Lower lobe of right lung (tissue), 2 donors: ENCODE measurements around the gene ARID1B. TPM values are rescaled to one million over a fixed set of nuclear protein-coding genes. Genes with fewer than 3 reads are reported as not detected.

Experiments used
- ATAC-seq, 2 donors: fragments of 200-7000 bp; cut with Tn5 transposase; one replicate each; pipeline ENCODE4 v1.9.1; 2020 to 2022; ENCODE audit warnings: mild to moderate bottlenecking in 2 of 2, moderate library complexity in 2 of 2
- DNase-seq: peaks from one replicate; pipeline ENCODE4 v3.0.0-alpha.2; 2020
- H3K27ac ChIP-seq: fragments of 200-600 bp; one replicate; pipeline ENCODE4 v1.8.0; 2022
- H3K27me3 ChIP-seq: fragments of 200-600 bp; one replicate; pipeline ENCODE4 v1.8.0; 2022; ENCODE audit warnings: low read depth
- H3K36me3 ChIP-seq: fragments of 200-600 bp; one replicate; pipeline ENCODE4 v1.8.0; 2022; ENCODE audit warnings: mild to moderate bottlenecking
- H3K4me1 ChIP-seq: fragments of 200-600 bp; one replicate; pipeline ENCODE4 v1.8.0; 2022
- H3K4me3 ChIP-seq: fragments of 200-600 bp; one replicate; pipeline ENCODE4 v1.8.0; 2022; ENCODE audit warnings: mild to moderate bottlenecking
- H3K9me3 ChIP-seq: fragments of 200-600 bp; one replicate; pipeline ENCODE4 v1.8.0; 2022
- CTCF ChIP-seq: fragments of 200-600 bp; IDR thresholded peaks from one replicate; pipeline ENCODE4 v1.8.0; 2022; ENCODE audit warnings: antibody characterized with exemption, mild to moderate bottlenecking
- intact Hi-C: fragments of 100-400 bp; cut with DNase I; formaldehyde crosslinking; loops from one replicate; pipeline ENCODE4 v1.11.0; 2022
- total RNA-seq: library from RNA; stranded (reverse); fragmentation: NEBNext Ultra II Directional; extraction: Animal tissue kit (Norgen Biotek cat#: 25700); gene quantifications from one replicate; pipeline ENCODE4 v1.2.1, GENCODE V29; 2021
- donor health status: DM: no; HTN: yes; CAD: no; lungs with severe emphysema.

The ARID1B gene
- total RNA-seq, 1 donor from 2014 or later = 95.5 TPM

- ATAC-seq (no peak), DNase-seq (no peak)
- intact Hi-C loops = no loop called here
- H3K27me3 ChIP-seq = no peaks in the 10 kb centered on the region
- no peak overlapping the region for H3K4me3 ChIP-seq
- no peak for TF ChIP-seq CTCF
- H3K9me3 ChIP-seq = no peaks in the 10 kb centered on the region
- H3K4me1 ChIP-seq = peaks cover 41% of the 10 kb centered on the region
- no peak overlapping the region for H3K27ac ChIP-seq
- no peaks in the 10 kb centered on the region for H3K36me3 ChIP-seq
These were observed 314.8 kb downstream of the ARID1B start for GRCh38 chr6:157091856-157092460.

- no peak for TF ChIP-seq CTCF
- no peaks in the 10 kb centered on the region for H3K27me3 ChIP-seq
- H3K36me3 ChIP-seq = no peaks in the 10 kb centered on the region
- no peak overlapping the region for H3K4me3 ChIP-seq
- peaks cover 49% of the 10 kb centered on the region for H3K4me1 ChIP-seq
- H3K9me3 ChIP-seq = no peaks in the 10 kb centered on the region
- intact Hi-C loops = no loop called here
- ATAC-seq (peak; percentile 68 to 77), DNase-seq (no peak)
- H3K27ac ChIP-seq = no peak overlapping the region
These were observed 315.6 kb downstream of the ARID1B start for GRCh38 chr6:157092736-157093135.

- no peaks in the 10 kb centered on the region for H3K36me3 ChIP-seq
- no peak overlapping the region for H3K27ac ChIP-seq
- H3K4me3 ChIP-seq = no peak overlapping the region
- ATAC-seq = no peak
- no peak for DNase-seq
- intact Hi-C loops = no loop called here
- H3K9me3 ChIP-seq = no peaks in the 10 kb centered on the region
- H3K27me3 ChIP-seq = no peaks in the 10 kb centered on the region
- H3K4me1 ChIP-seq = peaks cover 50% of the 10 kb centered on the region
- no peak for TF ChIP-seq CTCF
These were observed 316.4 kb downstream of the ARID1B start for GRCh38 chr6:157093536-157093935.

GRCh38 chr6:157094038-157094437 lies 316.9 kb downstream of the ARID1B start:
- ATAC-seq (no peak), DNase-seq (no peak)
- Histone ChIP-seq H3K4me1 (peaks cover 48% of the 10 kb centered on the region), H3K36me3 (no peaks in the 10 kb centered on the region), H3K9me3 (no peaks in the 10 kb centered on the region), H3K4me3 (no peak overlapping the region), H3K27ac (no peak overlapping the region), H3K27me3 (no peaks in the 10 kb centered on the region)
- TF ChIP-seq CTCF = no peak
- intact Hi-C loops = no loop called here

GRCh38 chr6:157095084-157095483 lies 317.9 kb downstream of the ARID1B start:
- Histone ChIP-seq H3K36me3 (no peaks in the 10 kb centered on the region), H3K4me1 (peaks cover 46% of the 10 kb centered on the region), H3K27me3 (no peaks in the 10 kb centered on the region), H3K27ac (no peak overlapping the region), H3K4me3 (no peak overlapping the region), H3K9me3 (no peaks in the 10 kb centered on the region)
- ATAC-seq = no peak
- no peak for TF ChIP-seq CTCF
- intact Hi-C loops = no loop called here
- DNase-seq = no peak
